Measurements from ENCODE around the gene RAB44.

GRCh38 chr6:36721369-36722140 is 23.9 kb downstream of the RAB44 start:
- TF ChIP-seq FOXP2 (optimal IDR thresholded peaks at IDR 0.05; ENCODE audit: control extremely low read depth, extremely low read length, insufficient read depth), result no peak
- TF ChIP-seq POLR2AphosphoS5 (IDR thresholded peaks at IDR 0.05; ENCODE audit: borderline replicate concordance, low read depth, low read length), result no peak
- TF ChIP-seq EZH2 (IDR thresholded peaks at IDR 0.05), result no peak

Data from SK-N-MC (cell line).